AG04449 (cell line): ENCODE data around the gene CTDP1.

ENCODE experiments used
- CTCF ChIA-PET: fragments of 350-600 bp; formaldehyde crosslinking; extraction: SDS; loops from one replicate; lab custom pipeline; 2021; ENCODE audit warnings: antibody characterized with exemption; lab: Yijun Ruan, JAX
- POLR2A ChIA-PET: fragments of 400-600, 350-600 bp; formaldehyde crosslinking; extraction: SDS; loops from one replicate; lab custom pipeline; 2020; ENCODE audit warnings: antibody characterized with exemption, inconsistent platforms; lab: Yijun Ruan, JAX
- DNase-seq: peaks from one replicate; pipeline ENCODE4 v3.0.0-alpha.2; 2010; ENCODE audit warnings: low read depth, low spot score
- H3K4me3 ChIP-seq: 2 replicates; pipeline ENCODE4 v1.5.1; 2011; ENCODE audit warnings: low read depth, mild to moderate bottlenecking, control low read depth, low read length
- CTCF ChIP-seq: IDR thresholded peaks from one replicate; pipeline ENCODE4 v1.5.1; 2011; ENCODE audit warnings: mild to moderate bottlenecking, moderate library complexity, low read length, control low read depth, inconsistent platforms; ENCODE audit not compliant: insufficient read depth; ENCODE audit errors: missing control alignments

CTDP1 gene

GRCh38 chr18:79795446-79795845 is 115.8 kb downstream of the CTDP1 start:
- CTCF ChIA-PET, result no interaction called here
- no peak overlapping the region for H3K4me3 ChIP-seq
- POLR2A ChIA-PET, result no interaction called here

DNA sequence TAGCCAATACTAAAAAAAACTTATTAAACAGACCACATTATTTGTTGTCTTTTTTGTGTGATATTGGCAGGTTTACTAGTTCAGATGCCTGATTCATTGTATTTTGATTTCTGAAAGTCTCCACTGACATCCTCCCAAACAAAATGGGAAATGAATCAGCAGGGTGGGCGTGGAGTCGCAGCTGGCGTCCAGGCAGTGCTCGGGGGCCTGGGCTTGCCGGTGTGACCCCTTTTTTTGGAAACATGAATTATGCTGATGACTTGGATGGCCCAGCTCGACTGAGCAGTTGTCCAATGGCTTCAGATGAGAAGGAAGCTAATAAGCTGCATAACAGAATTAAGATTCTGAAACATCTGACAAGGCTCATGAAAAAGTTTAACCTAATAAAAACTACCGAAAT is 116.4 kb downstream of the CTDP1 start:
- no peak for DNase-seq
- no peak overlapping the region for H3K4me3 ChIP-seq
- POLR2A ChIA-PET, result no interaction called here
- TF ChIP-seq CTCF, result no peak
- CTCF ChIA-PET, result no interaction called here

More at GRCh38 chr18:79795446-79795845, 115.8 kb downstream of the CTDP1 start:
- TF ChIP-seq CTCF, result no peak
- DNase-seq, result no peak

GRCh38 chr18:79796531-79797405 is 117.2 kb downstream of the CTDP1 start:
- POLR2A ChIA-PET, result no interaction called here
- CTCF ChIA-PET, result interaction anchor here (0.9 kb wide), 1 partner anchor 163 kb away, joined by 3 read pairs; no protein-coding TSS in a partner anchor
- no peak for DNase-seq
- TF ChIP-seq CTCF, result no peak
- no peak overlapping the region for H3K4me3 ChIP-seq

- TF ChIP-seq CTCF, result no peak
- ChIA-PET POLR2A (no interaction called here), CTCF (interaction anchor here (0.9 kb wide), 1 partner anchor 162 kb away, joined by 3 read pairs; no protein-coding TSS in a partner anchor)
- DNase-seq, result no peak
- H3K4me3 ChIP-seq, result no peak within 1 kb of the TSS
These were observed 118.1 kb downstream of the CTDP1 start, which contains the start of gene KCNG2 for GRCh38 chr18:79797518-79798345. Gene KCNG2, plus strand, starts transcription at chr18:79797938. Its CDS starts 65,730 bp downstream, at chr18:79863668.

DNA sequence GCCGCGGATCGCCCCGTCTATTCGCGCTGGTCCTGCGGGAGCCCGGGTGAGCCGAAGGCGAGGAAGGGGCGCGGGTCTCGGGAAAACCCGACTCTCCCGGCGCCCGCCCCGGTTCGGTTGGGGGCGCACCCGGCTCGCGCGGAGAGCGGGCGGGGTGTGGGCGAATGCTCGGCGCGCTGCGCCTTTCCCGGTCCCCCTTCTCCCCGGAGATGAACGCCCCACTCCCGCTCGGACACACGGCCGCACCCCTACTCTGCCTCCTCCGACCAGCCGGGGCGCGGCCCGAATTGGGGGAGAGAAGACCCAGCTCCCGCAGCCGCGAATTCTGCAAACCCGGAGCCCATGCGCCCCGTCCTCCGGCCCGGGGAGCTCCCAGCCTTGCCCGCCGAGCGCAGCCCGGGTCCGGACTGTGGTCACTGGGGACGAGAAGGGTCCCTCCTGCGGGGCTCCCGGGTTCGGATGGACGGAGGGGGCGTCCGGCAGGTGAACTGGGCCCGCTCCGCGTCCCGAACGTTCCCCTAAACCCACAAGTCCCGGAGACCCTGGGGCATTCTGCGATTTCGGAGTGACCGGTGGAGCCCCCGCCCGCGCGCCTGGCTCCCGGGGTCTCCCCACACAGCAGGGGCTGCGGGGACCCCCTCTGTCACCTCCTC is 118.9 kb downstream of the CTDP1 start:
- TF ChIP-seq CTCF, result no peak
- CTCF ChIA-PET, result no interaction called here
- POLR2A ChIA-PET, result no interaction called here
- DNase-seq, result no peak
- H3K4me3 ChIP-seq, result no peak overlapping the region
